Stimulated activated CD8-positive, alpha-beta memory T cell treated with anti-CD3 and anti-CD28 coated beads, Interleukin-2, amount 100 ng/mL, for 48 hours (primary cell): ENCODE measurements around the gene HDAC7.

Experiments
- DNase-seq, 2 donors: peaks; one replicate each; pipeline ENCODE4 v3.0.0-alpha.2; 2020; ENCODE audit warnings: low read depth in 2 of 2

The HDAC7 gene

DNA sequence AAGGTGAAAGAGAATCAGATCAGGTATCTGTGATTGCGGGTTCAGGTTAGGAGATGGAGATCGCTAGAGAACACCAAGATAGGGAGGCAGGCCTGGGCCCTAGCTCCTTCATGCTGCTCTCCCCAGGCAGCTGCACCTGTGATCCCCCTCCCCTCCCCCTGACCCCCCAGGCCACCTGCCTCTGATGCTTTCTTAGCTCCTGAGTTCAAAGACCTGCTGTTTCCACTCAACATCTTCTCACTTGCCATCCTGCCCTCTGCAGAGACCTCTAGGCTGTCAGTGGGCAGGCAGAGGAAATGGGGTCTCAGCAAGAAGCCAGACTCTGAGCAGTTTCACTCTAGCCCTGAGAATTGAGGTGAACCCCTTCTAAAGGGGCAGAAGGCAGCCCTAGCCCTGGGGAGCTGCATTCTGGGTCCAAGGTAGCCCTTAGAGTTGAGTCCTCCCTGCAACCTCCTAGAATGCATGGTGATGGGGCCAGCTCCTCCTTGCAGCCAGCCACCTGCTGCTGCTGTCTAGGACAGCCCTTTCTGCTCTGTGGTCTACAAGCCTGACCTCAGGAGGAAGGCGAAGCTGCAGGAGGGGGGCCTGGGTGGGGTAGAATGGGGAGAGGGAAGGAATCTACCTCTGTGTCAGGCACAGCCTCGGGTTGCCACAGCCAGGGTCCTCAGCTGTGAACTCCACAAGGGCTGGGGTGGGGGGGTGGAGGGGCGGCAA, 53.0 kb downstream of the HDAC7 start:
- no peak for DNase-seq

DNA sequence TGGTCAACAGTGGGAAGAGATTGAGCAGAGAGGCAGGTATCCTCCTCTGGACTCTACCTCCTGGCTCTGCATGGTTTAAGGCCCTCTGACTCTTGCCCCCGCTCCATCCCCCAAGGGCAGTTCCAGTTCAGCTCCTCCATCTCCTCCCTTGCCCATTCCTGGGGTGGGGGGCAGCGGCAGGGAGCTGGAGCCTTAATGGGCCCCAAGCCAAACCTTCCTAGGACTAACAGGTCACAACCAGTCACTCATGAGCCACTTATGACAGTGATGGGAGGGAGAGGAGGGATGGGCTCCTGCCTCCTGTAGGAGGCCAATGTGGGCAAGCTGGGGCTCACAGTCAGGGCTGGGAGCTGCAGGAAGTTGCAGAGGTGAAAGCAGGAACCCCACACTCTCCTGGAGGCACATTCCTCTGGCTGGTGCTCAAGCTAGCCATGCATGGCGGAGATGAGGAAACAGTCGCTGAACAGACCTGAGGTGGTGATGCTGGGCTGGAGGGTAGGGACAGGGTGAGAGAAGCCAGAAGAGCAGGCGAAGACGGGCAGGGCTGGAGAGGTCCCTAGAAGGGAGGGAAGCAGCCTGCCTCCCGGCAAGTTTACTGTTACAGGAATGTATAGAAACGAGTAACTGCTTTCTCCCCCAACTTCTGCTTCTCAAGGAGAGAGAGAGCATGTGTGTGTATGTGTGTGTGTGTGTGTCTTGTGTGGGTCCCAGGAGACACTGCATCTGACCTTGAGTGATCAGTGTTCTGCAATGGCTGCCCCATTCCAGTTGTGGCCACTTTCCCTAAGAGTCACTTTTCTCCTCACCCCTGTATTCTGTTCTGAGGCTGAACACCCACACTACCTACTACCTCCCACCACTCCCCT, 56.0 kb downstream of the HDAC7 start:
- DNase-seq: no peak

DNA sequence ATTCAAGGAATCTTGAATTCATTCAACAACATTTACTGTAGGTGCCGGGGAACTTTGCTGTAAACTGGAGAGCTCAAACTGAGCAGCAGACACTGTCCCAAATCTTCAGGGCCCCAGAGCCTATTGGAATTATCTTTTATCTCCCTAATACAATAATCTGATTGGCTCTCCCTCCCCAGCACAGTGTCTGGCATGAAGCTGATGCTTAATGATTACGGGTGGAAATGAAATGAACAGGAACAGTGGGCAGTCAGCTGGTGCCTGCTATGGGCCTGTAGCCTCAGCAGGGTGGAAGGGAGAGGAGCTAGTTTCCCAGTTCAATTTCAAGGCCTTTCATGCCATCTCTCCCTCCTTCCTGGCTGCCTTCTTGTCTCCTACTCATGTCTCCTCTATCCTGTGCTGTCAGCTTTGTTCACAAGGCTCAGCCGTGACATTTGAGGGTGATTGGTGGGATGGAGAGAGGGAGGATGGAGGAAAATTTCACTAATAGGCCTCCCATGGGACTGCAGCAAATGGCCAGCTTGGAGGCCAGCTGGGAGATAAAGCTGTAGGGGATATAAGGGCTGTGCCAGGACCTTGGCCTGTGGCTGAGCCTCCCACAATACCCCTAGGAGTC, 56.7 kb downstream of the HDAC7 start:
- no peak for DNase-seq

DNA sequence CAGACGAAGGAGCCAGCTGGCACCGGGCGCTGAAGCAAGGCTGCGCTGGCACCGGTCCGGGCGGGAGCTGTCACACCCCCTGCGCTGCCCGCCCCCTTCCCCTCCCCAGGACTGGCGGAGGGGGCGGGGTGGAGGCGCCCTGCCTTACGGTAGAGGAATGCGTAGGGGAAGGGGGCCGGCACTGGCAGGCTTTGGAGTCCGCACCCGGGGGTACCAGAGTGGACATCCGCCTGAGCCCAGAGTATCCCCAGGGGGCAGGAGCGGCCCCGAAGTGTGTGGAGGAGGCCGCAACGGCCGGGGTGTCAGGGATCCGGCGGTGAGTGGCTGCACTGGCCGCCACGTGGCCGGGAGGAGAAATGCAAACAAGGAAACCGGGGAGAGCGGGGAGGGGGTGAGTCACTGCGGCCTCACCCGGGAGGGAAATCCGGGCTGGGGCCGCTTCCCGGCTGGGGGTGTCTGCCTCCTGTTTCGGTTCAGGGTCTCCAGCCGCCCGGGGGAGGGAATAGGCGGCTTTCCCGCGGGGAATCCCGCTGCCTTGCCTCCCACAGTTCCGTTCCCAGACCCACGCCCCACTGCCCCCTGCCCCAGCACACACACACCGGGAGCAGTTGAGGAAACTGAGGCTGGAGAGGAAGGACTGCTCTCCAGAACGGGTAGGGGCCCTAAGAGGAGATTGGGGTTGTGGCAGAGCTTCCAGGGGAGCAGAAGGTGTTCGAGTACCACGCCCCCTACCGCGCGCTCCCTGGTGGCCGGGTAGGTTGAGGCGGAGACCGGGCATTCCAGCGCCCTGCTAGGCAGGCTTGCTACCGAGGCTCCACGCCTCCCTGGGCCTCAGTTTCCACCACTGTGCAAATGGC, 60.6 kb downstream of the HDAC7 start, which contains the start of gene RAPGEF3:
TSS of gene RAPGEF3 (minus strand) at position 47 of the 857 bp plus-strand sequence. CDS start 324 bp downstream, outside the sequence.
- peak; percentile 55 for DNase-seq

- no peak for DNase-seq
These were observed 61.2 kb downstream of the HDAC7 start for GRCh38 chr12:47758584-47758833.

GRCh38 chr12:47757840-47758583, 61.7 kb downstream of the HDAC7 start:
- no peak for DNase-seq

DNA sequence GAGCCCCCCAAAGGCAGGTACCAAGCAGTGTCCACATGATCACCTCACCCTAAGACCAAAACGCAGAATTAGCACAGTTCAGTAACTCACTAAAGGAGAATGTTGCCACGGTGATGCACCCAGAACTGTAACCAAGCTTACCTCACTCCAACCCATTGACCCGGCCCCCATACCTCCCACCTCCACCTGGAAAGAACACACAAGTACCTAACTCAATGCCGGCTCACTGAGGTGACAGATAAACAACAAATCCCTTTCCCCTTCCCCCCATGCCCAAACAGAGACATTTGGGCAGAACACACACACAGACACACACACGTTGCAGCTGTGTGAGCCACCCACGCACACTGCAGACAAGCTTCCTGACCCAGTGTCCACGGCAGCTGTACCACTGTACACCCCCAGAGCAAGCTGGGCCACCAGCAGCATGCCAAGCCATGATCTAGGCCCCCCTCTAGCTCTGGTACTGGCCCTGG, 62.3 kb downstream of the HDAC7 start:
- DNase-seq: no peak

DNA sequence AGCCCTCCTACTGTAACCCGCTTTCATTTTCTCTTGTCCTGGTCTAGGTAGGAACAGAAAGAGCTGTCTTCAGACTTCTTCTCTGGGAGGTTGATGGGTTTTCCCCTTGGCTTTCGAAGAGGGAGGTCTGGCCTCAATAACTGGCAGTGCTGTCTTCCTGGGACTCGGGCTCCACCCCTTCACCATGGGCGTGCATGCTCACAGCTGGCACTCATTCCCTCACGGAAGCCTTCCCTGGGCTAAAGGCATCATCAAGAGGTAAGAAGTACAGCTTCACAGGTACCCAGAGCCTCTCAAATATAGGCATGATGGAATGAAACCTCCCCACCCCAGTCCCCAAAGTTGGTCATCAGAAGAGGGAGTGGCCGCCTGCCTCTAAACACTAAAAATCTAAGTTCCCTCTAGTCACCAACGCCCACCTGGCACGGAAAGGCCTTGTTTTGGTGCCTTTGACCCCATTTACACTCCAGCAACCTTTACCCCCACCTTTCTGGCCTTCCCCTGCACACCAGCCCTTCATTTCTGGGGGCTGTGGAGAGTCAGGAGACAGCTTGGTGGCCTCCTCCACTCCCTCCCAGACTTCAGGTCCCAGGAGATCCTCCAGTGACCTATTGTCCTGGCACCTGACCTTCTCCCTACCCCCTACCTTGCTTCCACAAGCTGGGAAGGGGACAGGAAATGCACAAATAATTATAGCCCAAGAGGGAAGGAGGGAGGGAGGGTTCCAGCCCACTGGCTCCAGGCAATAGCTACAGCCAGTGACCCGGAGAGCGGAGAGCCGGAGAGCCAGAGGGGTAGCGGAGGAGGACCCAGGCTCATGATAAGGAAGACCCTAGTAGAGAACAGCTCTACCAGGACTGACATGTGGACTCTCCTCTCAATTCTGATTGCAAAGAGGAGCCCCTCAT, 63.8 kb downstream of the HDAC7 start:
- no peak for DNase-seq

DNA sequence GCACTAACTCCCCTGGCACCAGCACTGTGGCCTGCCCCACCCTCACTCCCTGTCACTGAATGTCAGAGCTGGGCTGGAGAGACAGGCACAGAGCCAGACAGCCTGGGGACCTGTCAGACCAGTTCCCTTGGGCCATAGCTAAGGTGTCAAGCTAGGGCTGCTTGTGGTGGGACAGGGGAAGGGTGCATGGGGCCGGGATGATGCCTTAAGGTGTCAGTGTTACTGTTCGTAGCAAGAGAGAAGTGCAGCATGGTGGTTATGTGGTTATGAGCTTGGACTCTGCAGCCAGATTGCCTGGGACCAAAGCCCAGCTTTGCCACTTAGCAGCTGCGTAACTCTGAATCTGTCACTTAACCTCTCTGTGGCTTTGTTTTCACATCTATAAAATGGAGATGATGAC, 64.8 kb downstream of the HDAC7 start:
- DNase-seq: no peak

GRCh38 chr12:47754126-47754525, 65.6 kb downstream of the HDAC7 start:
- no peak for DNase-seq

- DNase-seq: no peak
These were observed 66.4 kb downstream of the HDAC7 start for GRCh38 chr12:47753021-47754001.

GRCh38 chr12:47752552-47752951, 67.2 kb downstream of the HDAC7 start:
- no peak for DNase-seq

- no peak for DNase-seq
These were observed 67.6 kb downstream of the HDAC7 start for GRCh38 chr12:47752121-47752520.

DNA sequence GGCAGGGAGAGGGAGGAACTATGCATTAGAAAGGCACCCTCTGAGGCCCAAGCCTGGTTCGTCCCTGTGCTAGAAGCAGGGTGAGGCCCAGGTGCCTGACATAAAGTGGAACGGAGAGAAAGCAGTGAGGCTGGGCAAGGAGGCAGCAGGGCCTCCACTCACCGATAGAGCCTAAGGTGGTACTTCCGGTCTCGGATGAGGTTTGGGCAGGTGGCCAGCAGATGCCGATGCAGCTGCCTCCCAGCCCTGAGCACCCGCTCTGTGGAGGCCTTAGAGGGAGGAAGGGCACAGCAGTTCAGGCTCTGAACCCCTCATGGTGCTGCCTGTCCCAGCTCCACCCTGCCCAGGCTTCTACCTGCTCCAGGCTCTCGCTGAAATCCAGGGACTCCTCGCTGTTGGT, 68.1 kb downstream of the HDAC7 start:
- DNase-seq: no peak

GRCh38 chr12:47750916-47751470, 68.7 kb downstream of the HDAC7 start:
- no peak for DNase-seq

GRCh38 chr12:47750229-47750798, 69.4 kb downstream of the HDAC7 start:
- DNase-seq: no peak

DNA sequence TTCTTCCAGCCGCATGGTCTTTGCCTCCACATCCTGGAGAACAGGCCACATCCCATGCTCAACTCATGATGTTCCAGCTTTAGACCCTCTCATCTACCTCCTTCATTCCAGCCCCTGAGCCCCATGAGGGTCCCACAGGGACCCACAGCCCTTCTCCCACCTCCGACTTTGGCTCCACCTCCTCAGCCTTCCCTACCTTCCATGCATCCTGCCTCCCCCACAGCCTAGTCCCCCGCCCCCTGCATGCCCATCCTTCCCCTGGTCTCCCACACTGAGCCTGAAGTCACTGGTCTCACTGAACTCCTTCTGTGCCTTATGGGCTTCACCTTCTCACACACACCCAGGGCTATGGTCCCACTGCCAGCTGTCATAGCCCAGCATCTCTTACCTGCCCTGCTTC, 70.8 kb downstream of the HDAC7 start:
- DNase-seq: no peak

DNA sequence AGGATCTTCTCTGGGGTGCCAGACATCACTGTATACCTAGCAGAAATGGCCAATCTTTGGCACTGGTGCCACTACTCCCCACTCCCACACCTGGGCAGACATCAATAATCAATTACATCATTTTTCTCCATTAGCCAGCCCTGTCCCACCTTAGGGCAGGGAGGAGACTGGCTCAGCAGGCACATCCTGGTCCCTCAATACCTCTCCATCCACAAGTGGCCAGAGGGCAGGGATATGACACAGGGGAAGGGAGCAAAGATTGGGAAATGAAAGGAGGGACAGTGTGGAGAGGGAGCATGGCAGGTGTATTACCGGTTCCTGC, 71.2 kb downstream of the HDAC7 start:
- no peak for DNase-seq
